ENCODE results near the gene KCNJ10.
"Not testable (repeated sequence)": the region's sequence is repeated elsewhere in the genome, so short reads cannot be mapped to it uniquely, and the experiment has no call there.

The KCNJ10 gene

GRCh38 chr1:160114085-160114484, 44.1 kb upstream of the KCNJ10 start:
- H3K4me3 ChIP-seq (ENCODE audit: low read length) = no peak overlapping the region
- no peaks in the 10 kb centered on the region for H3F3A ChIP-seq (ENCODE audit: insufficient read depth, low read length)
- H2AFZ ChIP-seq (ENCODE audit: low read length) = no peak overlapping the region
- no peak overlapping the region for H3K4me2 ChIP-seq (ENCODE audit: low read depth, low read length)
- H3K9ac ChIP-seq (ENCODE audit: low read length) = no peak overlapping the region
- peaks cover 7% of the 10 kb centered on the region; the same call in 1 of the 2 replicates for H3K27me3 ChIP-seq (replicated peaks; ENCODE audit: insufficient read depth, low read length)
- H3K79me2 ChIP-seq (ENCODE audit: low read length) = no peaks in the 10 kb centered on the region
- H3K36me3 ChIP-seq (replicated peaks; ENCODE audit: insufficient read depth, low read length) = no peaks in the 10 kb centered on the region
- no peak for TF ChIP-seq CTCF (IDR thresholded peaks at IDR 0.05; ENCODE audit: low read length)
- TF ChIP-seq EZH2phosphoT487 (IDR thresholded peaks at IDR 0.05; ENCODE audit: low read length) = no peak
- TF ChIP-seq EZH2 (optimal IDR thresholded peaks at IDR 0.05; ENCODE audit: low read depth, low read length) = no peak
- H3K4me1 ChIP-seq (ENCODE audit: low read length) = no peaks in the 10 kb centered on the region
- DNase-seq = no peak
- H4K20me1 ChIP-seq (ENCODE audit: insufficient read depth, low read length) = no peaks in the 10 kb centered on the region
- no peak overlapping the region for H3K27ac ChIP-seq (ENCODE audit: low read length)
- H3K9me3 ChIP-seq (replicated peaks; ENCODE audit: insufficient read depth, low read length) = no peaks in the 10 kb centered on the region
- no peaks in the 10 kb centered on the region for H3K9me2 ChIP-seq (replicated peaks; ENCODE audit: insufficient read depth, low read length)

- DNase-seq = no peak
- H3K36me3 ChIP-seq (replicated peaks; ENCODE audit: insufficient read depth, low read length) = no peaks in the 10 kb centered on the region
- H3K9me3 ChIP-seq (replicated peaks; ENCODE audit: insufficient read depth, low read length) = no peaks in the 10 kb centered on the region
- no peak for TF ChIP-seq EZH2phosphoT487 (IDR thresholded peaks at IDR 0.05; ENCODE audit: low read length)
- no peak for TF ChIP-seq EZH2 (optimal IDR thresholded peaks at IDR 0.05; ENCODE audit: low read depth, low read length)
- no peak for TF ChIP-seq CTCF (IDR thresholded peaks at IDR 0.05; ENCODE audit: low read length)
- no peak overlapping the region for H3K4me2 ChIP-seq (ENCODE audit: low read depth, low read length)
- no peak overlapping the region for H2AFZ ChIP-seq (ENCODE audit: low read length)
- peaks cover 7% of the 10 kb centered on the region; the same call in 1 of the 2 replicates for H3K27me3 ChIP-seq (replicated peaks; ENCODE audit: insufficient read depth, low read length)
- no peaks in the 10 kb centered on the region for H3K79me2 ChIP-seq (ENCODE audit: low read length)
- H3K4me1 ChIP-seq (ENCODE audit: low read length) = no peaks in the 10 kb centered on the region
- H3K9ac ChIP-seq (ENCODE audit: low read length) = no peak overlapping the region
- H3K27ac ChIP-seq (ENCODE audit: low read length) = no peak overlapping the region
- no peaks in the 10 kb centered on the region for H3F3A ChIP-seq (ENCODE audit: insufficient read depth, low read length)
- H3K9me2 ChIP-seq (replicated peaks; ENCODE audit: insufficient read depth, low read length) = no peaks in the 10 kb centered on the region
- H3K4me3 ChIP-seq (ENCODE audit: low read length) = no peak overlapping the region
- no peaks in the 10 kb centered on the region for H4K20me1 ChIP-seq (ENCODE audit: insufficient read depth, low read length)
Observed at GRCh38 chr1:160113407-160113806, 43.4 kb upstream of the KCNJ10 start.

GRCh38 chr1:160112357-160112756, 42.4 kb upstream of the KCNJ10 start:
- Histone ChIP-seq H3K4me2 (ENCODE audit: low read depth, low read length) (no peak overlapping the region), H3K27ac (ENCODE audit: low read length) (no peak overlapping the region), H3K27me3 (replicated peaks; ENCODE audit: insufficient read depth, low read length) (0 out of 2 replicates have a peak, but pooled peaks cover 2% of the 10 kb centered on the region), H3F3A (ENCODE audit: insufficient read depth, low read length) (no peaks in the 10 kb centered on the region), H2AFZ (ENCODE audit: low read length) (no peak overlapping the region), H3K4me1 (ENCODE audit: low read length) (no peaks in the 10 kb centered on the region), H3K79me2 (ENCODE audit: low read length) (no peaks in the 10 kb centered on the region), H3K36me3 (replicated peaks; ENCODE audit: insufficient read depth, low read length) (no peaks in the 10 kb centered on the region), H3K9ac (ENCODE audit: low read length) (no peak overlapping the region), H3K9me2 (replicated peaks; ENCODE audit: insufficient read depth, low read length) (no peaks in the 10 kb centered on the region), H3K4me3 (ENCODE audit: low read length) (no peak overlapping the region), H4K20me1 (ENCODE audit: insufficient read depth, low read length) (no peaks in the 10 kb centered on the region), H3K9me3 (replicated peaks; ENCODE audit: insufficient read depth, low read length) (no peaks in the 10 kb centered on the region)
- DNase-seq = no peak
- TF ChIP-seq CTCF (IDR thresholded peaks at IDR 0.05; ENCODE audit: low read length) (no peak), EZH2phosphoT487 (IDR thresholded peaks at IDR 0.05; ENCODE audit: low read length) (no peak), EZH2 (optimal IDR thresholded peaks at IDR 0.05; ENCODE audit: low read depth, low read length) (no peak)

- not testable (repeated sequence) for H3K27me3 ChIP-seq (replicated peaks; ENCODE audit: insufficient read depth, low read length); H3K4me1 ChIP-seq (ENCODE audit: low read length); DNase-seq; H3K9ac ChIP-seq (ENCODE audit: low read length); H3K9me3 ChIP-seq (replicated peaks; ENCODE audit: insufficient read depth, low read length); H3K79me2 ChIP-seq (ENCODE audit: low read length); H3F3A ChIP-seq (ENCODE audit: insufficient read depth, low read length); H3K36me3 ChIP-seq (replicated peaks; ENCODE audit: insufficient read depth, low read length); H3K27ac ChIP-seq (ENCODE audit: low read length); H3K4me2 ChIP-seq (ENCODE audit: low read depth, low read length); H2AFZ ChIP-seq (ENCODE audit: low read length); H3K4me3 ChIP-seq (ENCODE audit: low read length); H3K9me2 ChIP-seq (replicated peaks; ENCODE audit: insufficient read depth, low read length); H4K20me1 ChIP-seq (ENCODE audit: insufficient read depth, low read length)
Observed at GRCh38 chr1:160111462-160111861, 41.5 kb upstream of the KCNJ10 start.

Measured in MM.1S (cell line).